Gastrocnemius medialis (tissue), 4 donors: Measurements from ENCODE around the gene ZC3H12A.

Experiments used
- POLR2A ChIP-seq, 2 donors: fragments of 450-650 bp; IDR thresholded peaks; one replicate each; pipeline ENCODE4 v1.6.1; 2017; ENCODE audit warnings: antibody characterized with exemption in 2 of 2, mild to moderate bottlenecking in 2 of 2, moderate library complexity in 2 of 2
- TF ChIP-seq, protein P1 (sequence below), 5 experiments: fragments of 450-650 bp in 3 of 5; fragments of 200-600 bp in 2 of 5; sonication (generic) in 2 of 5; IDR thresholded peaks in 4 of 5; conservative IDR thresholded peaks in 1 of 5; 1 replicate in 4 of 5; 2 replicates in 1 of 5; pipeline ENCODE4 v1.5.1; 2016 to 2019; ENCODE audit warnings: antibody characterized with exemption in 5 of 5, mild to moderate bottlenecking in 3 of 5, moderate library complexity in 3 of 5

DNA sequence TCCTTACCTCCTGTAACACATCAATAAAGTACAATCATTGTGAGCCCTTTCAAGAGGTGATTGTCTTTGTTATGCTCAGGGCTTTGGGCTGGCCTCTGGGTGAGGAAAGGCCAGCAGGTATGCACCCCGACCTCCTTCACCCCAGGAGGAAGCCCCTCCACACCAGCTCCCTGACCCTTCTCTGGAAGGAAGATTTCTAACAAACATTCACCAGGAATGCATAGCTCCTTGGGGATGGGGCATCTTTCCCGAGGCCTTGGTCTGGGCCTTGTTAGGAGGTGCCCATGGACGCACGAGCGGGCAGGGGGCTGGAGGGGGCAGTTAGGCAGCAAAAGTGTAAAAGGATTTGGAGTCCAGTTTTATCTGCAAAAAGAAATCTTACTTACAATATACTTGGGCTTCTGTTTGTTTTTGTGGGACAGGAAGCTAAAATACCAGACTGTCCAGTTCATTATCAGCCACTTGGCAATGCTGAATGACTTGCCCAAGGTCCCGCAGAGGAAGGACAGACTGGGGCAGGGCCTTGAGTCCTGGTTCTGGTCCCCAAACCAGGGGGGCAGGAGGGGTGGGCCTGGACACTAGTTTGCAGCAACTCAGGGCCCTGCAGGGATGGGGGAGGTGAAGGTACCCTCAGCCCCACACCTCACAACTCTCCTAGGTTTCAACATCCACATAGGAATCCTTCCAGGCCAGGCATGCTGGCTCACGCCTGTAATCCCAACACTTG, 10.1 kb downstream of the ZC3H12A start:
- no peak for TF ChIP-seq POLR2A (IDR thresholded peaks at IDR 0.05)
- TF ChIP-seq, protein P1, sequence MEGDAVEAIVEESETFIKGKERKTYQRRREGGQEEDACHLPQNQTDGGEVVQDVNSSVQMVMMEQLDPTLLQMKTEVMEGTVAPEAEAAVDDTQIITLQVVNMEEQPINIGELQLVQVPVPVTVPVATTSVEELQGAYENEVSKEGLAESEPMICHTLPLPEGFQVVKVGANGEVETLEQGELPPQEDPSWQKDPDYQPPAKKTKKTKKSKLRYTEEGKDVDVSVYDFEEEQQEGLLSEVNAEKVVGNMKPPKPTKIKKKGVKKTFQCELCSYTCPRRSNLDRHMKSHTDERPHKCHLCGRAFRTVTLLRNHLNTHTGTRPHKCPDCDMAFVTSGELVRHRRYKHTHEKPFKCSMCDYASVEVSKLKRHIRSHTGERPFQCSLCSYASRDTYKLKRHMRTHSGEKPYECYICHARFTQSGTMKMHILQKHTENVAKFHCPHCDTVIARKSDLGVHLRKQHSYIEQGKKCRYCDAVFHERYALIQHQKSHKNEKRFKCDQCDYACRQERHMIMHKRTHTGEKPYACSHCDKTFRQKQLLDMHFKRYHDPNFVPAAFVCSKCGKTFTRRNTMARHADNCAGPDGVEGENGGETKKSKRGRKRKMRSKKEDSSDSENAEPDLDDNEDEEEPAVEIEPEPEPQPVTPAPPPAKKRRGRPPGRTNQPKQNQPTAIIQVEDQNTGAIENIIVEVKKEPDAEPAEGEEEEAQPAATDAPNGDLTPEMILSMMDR (IDR thresholded peaks at IDR 0.05 in 4 of 5, conservative IDR thresholded peaks at IDR 0.05 in 1 of 5): no peak
